Fibroblast of lung (primary cell): ENCODE results near the gene HS3ST3A1. TPM values are rescaled to one million over a fixed set of nuclear protein-coding genes. Genes with fewer than 3 reads are reported as not detected.

Experiments
- DNase-seq, 2 donors: peaks; one replicate each; pipeline versions ENCODE4 v3.0.0 to v3.0.0-alpha.2; 2010; ENCODE audit warnings: low read depth in 2 of 2
- H2AFZ ChIP-seq: 2 replicates; pipeline ENCODE4 v1.5.1; 2012; ENCODE audit warnings: low read length, control low read depth, inconsistent platforms
- H3K27ac ChIP-seq: 2 replicates; pipeline ENCODE4 v1.5.1; 2011; ENCODE audit warnings: low read length, control low read depth; ENCODE audit not compliant: insufficient read depth
- H3K27me3 ChIP-seq: 2 replicates; pipeline ENCODE4 v1.5.1; 2011; ENCODE audit warnings: mild to moderate bottlenecking, low read length; ENCODE audit not compliant: control insufficient read depth, insufficient read depth
- H3K36me3 ChIP-seq: 2 replicates; pipeline ENCODE4 v1.5.1; 2011; ENCODE audit warnings: low read length; ENCODE audit not compliant: control insufficient read depth, insufficient read depth
- H3K4me1 ChIP-seq: 2 replicates; pipeline ENCODE4 v1.5.1; 2011; ENCODE audit warnings: low read length; ENCODE audit not compliant: control insufficient read depth, insufficient read depth; ENCODE audit errors: extremely low read depth
- H3K4me2 ChIP-seq: 2 replicates; pipeline ENCODE4 v1.5.1; 2011; ENCODE audit warnings: low read length, control low read depth; ENCODE audit not compliant: insufficient read depth; ENCODE audit errors: extremely low read depth
- H3K4me3 ChIP-seq, 4 experiments: fragments of 200-600 bp in 1 of 4; sonication (generic) in 1 of 4; replicated peaks in 1 of 4; 2 replicates each; pipeline ENCODE4 v1.5.1; 2011 to 2016; ENCODE audit warnings: low read length in 4 of 4, low read depth in 3 of 4, mild to moderate bottlenecking in 3 of 4, control low read depth in 2 of 4, inconsistent platforms in 1 of 4, mixed read lengths in 1 of 4; ENCODE audit not compliant: insufficient read depth in 1 of 4; ENCODE audit errors: control extremely low read depth in 1 of 4
- H3K79me2 ChIP-seq: 2 replicates; pipeline ENCODE4 v1.5.1; 2012; ENCODE audit warnings: mild to moderate bottlenecking, low read length, inconsistent platforms; ENCODE audit not compliant: control insufficient read depth, insufficient read depth
- H3K9ac ChIP-seq: 2 replicates; pipeline ENCODE4 v1.5.1; 2011; ENCODE audit warnings: mild to moderate bottlenecking, low read length, control low read depth; ENCODE audit not compliant: insufficient read depth
- H3K9me3 ChIP-seq: 2 replicates; pipeline ENCODE4 v1.5.1; 2012; ENCODE audit warnings: low read depth, low read length; ENCODE audit not compliant: control insufficient read depth, insufficient read depth
- H4K20me1 ChIP-seq: 2 replicates; pipeline ENCODE4 v1.5.1; 2011; ENCODE audit warnings: low read length; ENCODE audit not compliant: control insufficient read depth, insufficient read depth; ENCODE audit errors: extremely low read depth
- CTCF ChIP-seq, 2 donors: IDR thresholded peaks in 1 of 2; conservative IDR thresholded peaks in 1 of 2; 1 replicate in 1 of 2; 2 replicates in 1 of 2; pipeline ENCODE4 v1.5.1; 2011 to 2012; ENCODE audit warnings: low read length in 2 of 2, control low read depth in 1 of 2, inconsistent platforms in 1 of 2, low read depth in 1 of 2, mild to moderate bottlenecking in 1 of 2
- EZH2 ChIP-seq: IDR thresholded peaks from 2 replicates; pipeline ENCODE4 v1.5.1; 2012; ENCODE audit warnings: low read length, control low read depth, mild to moderate bottlenecking; ENCODE audit errors: missing control alignments
- polyA plus RNA-seq, 2 donors: library from polyadenylated mRNA; depleted of rRNA in 1 of 2; stranded (reverse) in 1 of 2; unstranded in 1 of 2; fragments of >200 nt; gene quantifications; 2 replicates each; pipeline ENCODE4 v1.2.1, GENCODE V29; 2011 to 2012; ENCODE audit warnings: missing spikeins in 1 of 2
- total RNA-seq: library from RNA; depleted of rRNA; stranded (reverse); fragments of >200 nt; gene quantifications from 2 replicates; pipeline ENCODE4 v1.2.1, GENCODE V29; 2014

The HS3ST3A1 gene
- total and polyA plus RNA-seq, 2 donors (not counting 1 experiment from before 2014, with no cell fraction given): 2.4 to 48.7 TPM

- no peak overlapping the region for H2AFZ ChIP-seq
- TF ChIP-seq EZH2: no peak
- no peak for TF ChIP-seq CTCF (conservative IDR thresholded peaks at IDR 0.05 in 1 of 2, IDR thresholded peaks at IDR 0.05 in 1 of 2; ENCODE audit: low read depth in 1 of 2, low read length in 2 of 2)
- H3K4me2 ChIP-seq: no peak overlapping the region
- peaks cover 14% of the 10 kb centered on the region for H3K4me1 ChIP-seq
- no peaks in the 10 kb centered on the region for H3K36me3 ChIP-seq
- peaks cover 25% of the 10 kb centered on the region for H3K79me2 ChIP-seq
- no peak overlapping the region for H3K27ac ChIP-seq
- no peak for DNase-seq
- no peak overlapping the region for H3K9ac ChIP-seq
- H4K20me1 ChIP-seq: no peaks in the 10 kb centered on the region
- H3K27me3 ChIP-seq: no peaks in the 10 kb centered on the region
- H3K9me3 ChIP-seq: no peaks in the 10 kb centered on the region
- H3K4me3 ChIP-seq: no peak overlapping the region
These were observed 40.8 kb downstream of the HS3ST3A1 start for GRCh38 chr17:13560935-13561334.

GRCh38 chr17:13558588-13558987 lies 43.1 kb downstream of the HS3ST3A1 start:
- DNase-seq: peak in 1 of 2 donors; percentile 36
- Histone ChIP-seq H3K36me3 (no peaks in the 10 kb centered on the region), H3K4me1 (peaks cover 14% of the 10 kb centered on the region), H3K9ac (no peak overlapping the region), H3K27me3 (no peaks in the 10 kb centered on the region), H4K20me1 (no peaks in the 10 kb centered on the region), H3K79me2 (peaks cover 38% of the 10 kb centered on the region), H3K4me2 (no peak overlapping the region), H2AFZ (no peak overlapping the region), H3K27ac (no peak overlapping the region), H3K4me3 (no peak overlapping the region), H3K9me3 (no peaks in the 10 kb centered on the region)
- TF ChIP-seq EZH2 (no peak), CTCF (conservative IDR thresholded peaks at IDR 0.05 in 1 of 2, IDR thresholded peaks at IDR 0.05 in 1 of 2; ENCODE audit: low read depth in 1 of 2, low read length in 2 of 2) (no peak)

GRCh38 chr17:13557077-13557476 lies 44.7 kb downstream of the HS3ST3A1 start:
- Histone ChIP-seq H3K4me3 (no peak overlapping the region), H3K27me3 (no peaks in the 10 kb centered on the region), H3K79me2 (peaks cover 36% of the 10 kb centered on the region), H2AFZ (no peak overlapping the region), H3K36me3 (no peaks in the 10 kb centered on the region), H4K20me1 (no peaks in the 10 kb centered on the region), H3K9ac (no peak overlapping the region), H3K4me2 (no peak overlapping the region), H3K4me1 (peaks cover 9% of the 10 kb centered on the region), H3K27ac (no peak overlapping the region), H3K9me3 (no peaks in the 10 kb centered on the region)
- no peak for TF ChIP-seq EZH2
- no peak for TF ChIP-seq CTCF (conservative IDR thresholded peaks at IDR 0.05 in 1 of 2, IDR thresholded peaks at IDR 0.05 in 1 of 2; ENCODE audit: low read depth in 1 of 2, low read length in 2 of 2)
- DNase-seq: peak; percentile 59 to 93
